EH (cell line): ENCODE data around the gene MFN1.
"Not testable (repeated sequence)": the region's sequence is repeated elsewhere in the genome, so short reads cannot be mapped to it uniquely, and the experiment has no call there.

Experiments used
- DNase-seq: peaks from one replicate; pipeline ENCODE4 v3.0.0-alpha.2; 2015; ENCODE audit warnings: low read depth

MFN1 gene

GRCh38 chr3:179347345-179348194, at the start of gene MFN1:
TSS of gene MFN1 (plus strand) at chr3:179347709. CDS start at chr3:179348852, 1,143 bp downstream.
- peak; percentile 98 for DNase-seq

- DNase-seq, result no peak
These were observed 49.4 kb upstream of the MFN1 start for GRCh38 chr3:179297971-179298725.

GRCh38 chr3:179299316-179299715, 48.2 kb upstream of the MFN1 start:
- no peak for DNase-seq

GRCh38 chr3:179299999-179300613, 47.4 kb upstream of the MFN1 start:
- no peak for DNase-seq

DNA sequence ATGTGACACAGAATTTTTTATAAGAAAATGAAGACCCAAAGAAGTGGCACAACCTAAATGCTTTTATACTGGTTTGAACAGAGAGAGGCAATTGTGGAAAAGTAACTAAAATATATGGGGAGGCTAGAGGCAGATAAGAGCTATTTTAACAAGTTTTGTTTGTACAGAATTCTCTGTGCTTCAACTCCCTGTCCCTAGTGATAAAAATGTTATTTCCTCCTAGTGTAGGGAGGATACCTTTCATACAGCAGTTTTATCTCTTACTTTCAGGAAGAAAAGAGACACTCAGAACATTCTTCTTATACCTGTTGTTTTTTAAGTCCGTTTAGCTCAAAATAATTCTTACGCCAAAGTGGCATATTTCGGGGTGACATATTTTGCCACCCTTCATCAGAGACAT, 45.9 kb upstream of the MFN1 start:
- DNase-seq, result no peak

DNA sequence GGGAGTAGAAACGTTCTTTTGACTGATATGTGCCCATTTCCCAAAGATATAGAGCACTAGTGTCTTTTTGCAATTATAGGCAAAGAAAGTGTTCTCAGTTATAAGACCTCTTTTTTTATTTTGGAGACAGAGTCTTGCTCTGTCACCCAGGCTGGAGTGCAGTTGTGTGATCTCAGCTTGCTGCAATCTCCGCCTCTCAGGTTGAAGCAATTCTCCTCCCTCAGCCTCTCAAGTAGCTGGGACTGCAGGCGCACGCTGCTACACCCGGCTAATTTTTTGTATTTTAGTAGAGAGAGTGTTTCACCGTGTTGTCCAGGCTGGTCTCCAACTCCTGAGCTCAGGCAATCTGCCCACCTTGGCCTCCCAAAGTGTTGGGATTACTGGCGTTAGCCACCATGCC, 45.4 kb upstream of the MFN1 start:
- DNase-seq, result no peak

GRCh38 chr3:179304605-179305004, 42.9 kb upstream of the MFN1 start:
- DNase-seq, result peak; percentile 20

DNA sequence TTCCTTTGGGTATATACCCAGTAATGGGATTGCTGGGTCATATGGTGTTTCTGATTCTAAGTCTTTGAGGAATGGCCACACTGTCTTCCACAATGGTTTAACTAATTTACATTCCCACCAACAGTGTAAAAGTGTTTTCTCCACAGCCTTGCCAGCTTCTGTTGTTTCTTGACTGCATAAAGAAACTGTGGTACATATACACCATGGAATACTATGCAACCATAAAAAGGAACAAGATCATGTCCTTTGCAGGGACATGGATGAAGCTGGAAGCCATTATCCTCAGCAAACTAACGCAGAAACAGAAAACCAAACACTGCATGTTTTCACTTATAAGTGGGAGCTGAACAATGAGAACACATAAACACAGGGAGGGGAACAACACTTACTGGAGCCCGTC, 40.1 kb upstream of the MFN1 start:
- not testable (repeated sequence) for DNase-seq

GRCh38 chr3:179308001-179308400, 39.5 kb upstream of the MFN1 start:
- peak; percentile 18 for DNase-seq

- DNase-seq, result no peak
These were observed 38.1 kb upstream of the MFN1 start for GRCh38 chr3:179309225-179310078.

GRCh38 chr3:179318876-179319275, 28.6 kb upstream of the MFN1 start:
- DNase-seq, result no peak

- DNase-seq, result peak; percentile 66
These were observed 25.7 kb upstream of the MFN1 start for GRCh38 chr3:179321668-179322285.

DNA sequence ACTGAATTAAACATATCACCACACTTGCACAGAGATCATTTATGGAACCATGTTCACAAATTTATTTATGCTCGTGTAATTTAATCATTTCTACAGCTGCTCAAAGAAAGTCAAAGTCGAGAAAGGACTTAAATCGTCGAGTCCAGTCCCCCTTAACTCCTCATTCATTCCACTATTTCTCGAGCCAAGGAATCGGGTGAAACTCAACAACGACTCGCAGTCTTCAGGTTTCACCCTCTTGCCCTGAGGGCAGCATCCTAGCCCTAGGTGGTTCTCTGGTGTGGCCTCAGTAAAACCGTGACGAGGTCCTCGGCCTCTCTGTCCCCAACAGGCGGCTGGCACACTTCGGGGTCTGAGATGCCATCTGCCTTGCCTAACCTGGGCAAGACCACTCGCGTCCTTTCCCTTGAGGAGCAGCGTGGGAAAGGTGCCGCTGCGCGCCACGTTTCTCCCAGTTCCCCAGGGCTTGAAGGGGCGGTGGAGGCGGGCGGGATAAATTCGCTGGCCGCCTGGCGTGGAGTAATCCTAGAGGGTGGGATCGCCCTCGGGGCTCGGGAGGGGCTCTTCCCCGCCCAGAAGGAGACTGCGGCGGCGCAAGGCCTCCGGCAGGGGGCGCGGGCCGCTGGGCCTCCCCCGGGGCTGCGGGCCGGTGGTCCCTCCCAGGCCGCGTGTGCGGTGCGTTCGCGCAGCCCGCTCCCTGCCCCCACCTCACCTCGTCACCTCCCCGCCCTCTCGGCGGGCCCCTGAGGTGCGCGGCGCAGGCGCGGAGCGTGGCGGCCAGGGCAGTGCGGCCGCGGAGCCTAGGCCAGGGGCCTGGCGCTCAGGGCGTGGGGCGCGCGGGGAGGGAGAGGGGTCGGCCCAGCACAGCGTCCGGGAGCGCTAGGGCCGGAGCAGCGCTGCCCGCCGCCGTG, 25.0 kb upstream of the MFN1 start, which contains the start of gene ZNF639:
TSS of gene ZNF639 (plus strand) at position 746 of the 911 bp plus-strand sequence. CDS start 5,263 bp downstream, outside the sequence.
- DNase-seq, result peak; percentile 89

DNA sequence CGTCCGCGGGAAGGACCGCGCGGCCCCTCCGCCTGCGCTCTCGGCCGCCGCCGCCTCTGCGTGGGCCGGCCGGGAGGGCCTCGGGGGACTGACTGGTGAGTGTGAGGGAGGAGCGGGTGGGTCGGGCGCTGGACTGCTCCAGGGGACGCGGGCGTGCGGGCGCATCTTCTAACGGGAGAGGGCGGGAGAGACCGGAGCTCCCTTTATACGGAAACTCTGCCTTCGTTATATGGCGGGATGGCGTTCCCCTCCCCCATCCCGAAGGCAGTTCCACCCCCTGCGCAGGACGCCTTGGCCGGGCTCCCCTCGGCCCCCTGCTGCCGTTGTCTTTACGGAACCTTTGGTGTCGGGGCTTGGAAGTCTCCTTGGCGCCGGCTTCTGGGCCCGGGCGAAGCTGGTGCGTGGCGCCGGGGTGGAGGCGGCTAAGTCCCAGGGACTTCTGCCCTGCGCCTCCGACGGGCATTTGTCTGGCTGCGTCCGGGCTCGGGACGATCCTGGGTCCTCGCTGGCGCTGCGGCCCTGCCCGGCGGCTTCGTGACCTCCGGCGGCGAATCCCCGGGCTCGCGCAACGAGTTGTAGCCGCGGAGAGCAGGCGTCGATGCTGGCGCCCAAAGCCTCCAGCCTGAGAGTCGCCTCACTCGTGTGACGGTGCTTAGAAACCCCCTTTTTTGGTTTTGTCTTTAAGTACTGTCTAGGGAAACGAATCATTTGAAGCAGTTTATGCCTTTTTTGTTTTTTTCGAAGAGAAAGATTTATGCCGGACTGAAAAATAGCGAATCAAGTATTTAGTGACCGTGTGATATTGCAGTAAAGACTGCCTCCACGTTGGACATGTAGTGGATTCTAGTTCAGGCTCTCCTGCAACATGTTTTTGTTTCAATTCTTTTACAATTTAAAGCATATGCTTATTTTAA, 24.1 kb upstream of the MFN1 start:
- DNase-seq, result peak; percentile 81

DNA sequence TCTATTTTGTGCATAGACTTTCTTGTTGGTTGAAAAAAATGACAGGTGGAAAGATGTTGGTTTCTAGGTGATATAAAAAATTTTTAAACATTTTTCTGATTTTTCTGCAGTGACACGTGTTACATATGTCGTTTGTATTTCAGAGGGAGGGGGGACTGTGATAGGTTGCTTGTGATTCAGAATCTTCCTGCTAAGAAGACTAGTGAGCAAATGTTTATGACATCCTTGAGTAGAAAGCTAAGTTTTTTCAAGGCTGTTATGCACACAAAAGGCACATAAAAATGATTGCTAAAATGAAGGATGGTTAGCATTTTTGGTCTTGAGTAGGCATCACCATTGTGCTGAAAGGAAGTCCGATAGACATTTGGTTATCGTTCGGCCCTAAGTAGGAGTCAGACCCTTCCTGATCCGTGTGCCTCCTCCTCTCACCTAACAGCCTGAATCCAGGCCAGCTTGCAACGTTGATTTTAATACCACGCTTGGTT, 23.2 kb upstream of the MFN1 start:
- peak; percentile 51 for DNase-seq

DNA sequence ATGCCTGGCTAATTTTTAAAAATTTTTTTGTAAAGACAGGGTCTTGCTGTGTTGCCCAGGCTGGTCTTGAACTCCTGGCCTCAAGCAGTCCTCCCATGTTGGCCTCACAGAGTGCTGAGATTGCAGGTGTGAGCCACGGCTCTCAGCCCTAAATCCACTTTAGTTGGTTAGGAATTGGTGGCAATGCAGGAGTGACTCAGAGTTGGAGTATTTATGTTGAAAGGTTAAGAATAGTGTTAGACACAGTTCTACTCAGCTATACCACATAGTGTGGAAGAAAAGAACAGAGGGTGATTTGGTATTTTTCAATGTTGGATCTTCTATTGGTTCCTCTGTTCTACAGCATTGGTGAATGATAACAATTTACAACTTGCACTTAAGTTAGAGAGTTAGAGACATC, 17.1 kb upstream of the MFN1 start:
- peak; percentile 23 for DNase-seq

DNA sequence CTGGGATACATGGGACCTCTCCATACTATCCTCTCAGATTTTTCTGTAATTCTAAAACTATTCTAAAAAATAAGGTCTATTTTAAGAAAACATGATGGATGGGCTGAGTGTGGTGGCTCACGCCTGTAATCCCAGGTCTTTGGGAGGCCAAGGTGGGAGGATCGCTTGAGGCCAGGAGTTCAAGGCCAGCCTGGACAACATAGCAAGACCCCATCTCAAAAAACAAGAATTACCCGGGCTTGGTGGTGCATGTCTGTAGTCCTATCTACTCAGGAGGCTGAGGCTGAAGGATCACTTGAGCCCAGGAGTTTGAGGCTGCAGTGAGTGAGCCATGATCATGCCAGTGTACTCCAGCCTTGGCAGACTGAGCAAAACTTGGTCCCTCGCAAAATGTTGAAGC, 15.3 kb upstream of the MFN1 start:
- no peak for DNase-seq

GRCh38 chr3:179333084-179333483, 14.4 kb upstream of the MFN1 start:
- no peak for DNase-seq
